Measurements from ENCODE around the gene TEX14.

DNA sequence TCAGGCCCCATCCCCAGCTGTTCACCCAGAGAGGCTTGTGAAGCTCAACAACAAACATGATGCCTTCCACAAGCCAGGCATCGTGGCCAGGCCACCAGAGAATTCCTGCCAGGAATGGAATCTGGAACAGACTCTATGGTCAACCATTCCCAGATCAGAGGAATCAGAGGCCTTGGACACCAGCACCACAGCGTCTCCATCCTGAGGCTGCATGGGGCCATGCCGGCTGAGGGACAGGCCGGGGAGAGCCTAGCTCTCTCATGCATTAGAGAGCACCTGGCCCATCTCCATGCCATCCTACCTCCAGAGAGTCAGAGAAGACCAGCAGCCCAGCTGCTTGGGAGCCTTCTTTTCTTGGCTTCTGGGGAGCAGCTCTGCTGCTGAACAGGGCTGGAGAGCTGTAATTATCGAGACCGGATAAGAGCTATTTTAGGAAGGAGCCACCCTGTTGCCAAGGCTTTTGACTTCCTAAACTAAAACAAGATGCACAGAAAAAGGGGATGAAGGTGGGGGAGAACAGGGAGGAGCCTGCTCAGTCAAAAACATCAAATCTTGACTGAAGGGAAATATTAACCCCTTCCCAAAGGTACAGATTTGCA, 152.9 kb downstream of the TEX14 start:
- TF ChIP-seq CBX8 (IDR thresholded peaks at IDR 0.05), result no peak
- TF ChIP-seq CTCF (IDR thresholded peaks at IDR 0.05), result no peak
- TF ChIP-seq EP300 (IDR thresholded peaks at IDR 0.05), result no peak
- TF ChIP-seq EHMT2 (IDR thresholded peaks at IDR 0.05; ENCODE audit: low read depth), result no peak
- no peak for TF ChIP-seq MYC (IDR thresholded peaks at IDR 0.05; ENCODE audit: borderline replicate concordance, low read length)
- TF ChIP-seq CEBPB (IDR thresholded peaks at IDR 0.05), result no peak
- TF ChIP-seq POLR2A (IDR thresholded peaks at IDR 0.05; ENCODE audit: low read length), result no peak
- no peak for TF ChIP-seq RAD21 (conservative IDR thresholded peaks at IDR 0.05 in 1 of 2, IDR thresholded peaks at IDR 0.05 in 1 of 2)
- no peak for TF ChIP-seq POLR2AphosphoS2 (conservative IDR thresholded peaks at IDR 0.05; ENCODE audit: low read length)
